ENCODE results near the gene TNPO3.

DNA sequence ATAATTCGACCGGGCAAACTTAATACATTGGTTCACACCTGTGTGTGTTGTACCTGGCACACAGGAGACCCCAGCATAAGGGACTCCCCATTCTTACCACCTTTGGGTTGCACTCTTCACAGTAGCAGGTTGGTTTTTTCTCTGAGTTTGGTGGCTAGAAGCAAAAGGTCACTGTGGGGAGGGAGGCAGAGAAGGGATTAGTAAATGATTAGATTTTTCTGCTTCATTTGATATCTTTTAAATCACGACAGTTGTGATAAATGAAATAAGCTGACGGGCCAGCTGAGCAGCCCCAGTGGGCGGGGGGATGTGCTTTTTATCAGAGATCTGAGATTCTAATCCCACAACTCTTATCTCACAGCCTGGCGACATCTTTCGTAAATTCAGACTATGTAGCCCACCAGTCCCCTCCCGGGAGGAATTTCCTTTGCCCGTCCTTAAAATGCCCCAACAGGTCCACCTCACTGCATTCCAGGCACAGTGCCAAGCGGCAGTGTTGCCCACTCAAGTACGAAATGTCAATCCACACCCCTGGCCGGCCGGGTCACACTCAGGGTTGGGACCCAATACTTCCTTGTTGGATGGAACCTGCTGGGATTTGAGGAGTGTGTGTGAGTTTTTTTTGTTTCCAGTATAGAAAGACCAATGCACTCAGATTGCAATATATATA is 133.9 kb downstream of the TNPO3 start:
- TF ChIP-seq, protein P1, sequence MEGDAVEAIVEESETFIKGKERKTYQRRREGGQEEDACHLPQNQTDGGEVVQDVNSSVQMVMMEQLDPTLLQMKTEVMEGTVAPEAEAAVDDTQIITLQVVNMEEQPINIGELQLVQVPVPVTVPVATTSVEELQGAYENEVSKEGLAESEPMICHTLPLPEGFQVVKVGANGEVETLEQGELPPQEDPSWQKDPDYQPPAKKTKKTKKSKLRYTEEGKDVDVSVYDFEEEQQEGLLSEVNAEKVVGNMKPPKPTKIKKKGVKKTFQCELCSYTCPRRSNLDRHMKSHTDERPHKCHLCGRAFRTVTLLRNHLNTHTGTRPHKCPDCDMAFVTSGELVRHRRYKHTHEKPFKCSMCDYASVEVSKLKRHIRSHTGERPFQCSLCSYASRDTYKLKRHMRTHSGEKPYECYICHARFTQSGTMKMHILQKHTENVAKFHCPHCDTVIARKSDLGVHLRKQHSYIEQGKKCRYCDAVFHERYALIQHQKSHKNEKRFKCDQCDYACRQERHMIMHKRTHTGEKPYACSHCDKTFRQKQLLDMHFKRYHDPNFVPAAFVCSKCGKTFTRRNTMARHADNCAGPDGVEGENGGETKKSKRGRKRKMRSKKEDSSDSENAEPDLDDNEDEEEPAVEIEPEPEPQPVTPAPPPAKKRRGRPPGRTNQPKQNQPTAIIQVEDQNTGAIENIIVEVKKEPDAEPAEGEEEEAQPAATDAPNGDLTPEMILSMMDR (IDR thresholded peaks at IDR 0.05), result no peak
- TF ChIP-seq POLR2AphosphoS5 (IDR thresholded peaks at IDR 0.05) (no peak), POLR2A (IDR thresholded peaks at IDR 0.05) (no peak)

Measured in suprapubic skin (tissue), 4 donors.